Stimulated activated CD8-positive, alpha-beta memory T cell treated with anti-CD3 and anti-CD28 coated beads, Interleukin-4, amount 100 ng/mL, for 24 hours (primary cell): ENCODE measurements around the gene EDRF1.
"Not testable (repeated sequence)": the region's sequence is repeated elsewhere in the genome, so short reads cannot be mapped to it uniquely, and the experiment has no call there.

Experiments used
- DNase-seq: peaks from one replicate; pipeline ENCODE4 v3.0.0-alpha.2; 2020; ENCODE audit warnings: low read depth

Gene EDRF1

GRCh38 chr10:125707541-125708468, 11.7 kb upstream of the EDRF1 start:
- DNase-seq: no peak

GRCh38 chr10:125708971-125709503, 10.5 kb upstream of the EDRF1 start:
- no peak for DNase-seq

GRCh38 chr10:125709553-125710474, 9.7 kb upstream of the EDRF1 start:
- no peak for DNase-seq

- DNase-seq: no peak
Measured at GRCh38 chr10:125711110-125711750, 8.3 kb upstream of the EDRF1 start.

- not testable (repeated sequence) for DNase-seq
Measured at GRCh38 chr10:125714728-125715127, 4.8 kb upstream of the EDRF1 start.

- DNase-seq: no peak
Measured at GRCh38 chr10:125720002-125720382, 483 bp downstream of the EDRF1 start.

GRCh38 chr10:125721035-125721434, 1.5 kb downstream of the EDRF1 start:
- no peak for DNase-seq

- DNase-seq: no peak
Measured at GRCh38 chr10:125722811-125723210, 3.3 kb downstream of the EDRF1 start.

GRCh38 chr10:125726914-125727313, 7.4 kb downstream of the EDRF1 start:
- DNase-seq: no peak

- DNase-seq: no peak
Measured at GRCh38 chr10:125727436-125727835, 7.9 kb downstream of the EDRF1 start.

GRCh38 chr10:125734148-125734547, 14.6 kb downstream of the EDRF1 start:
- no peak for DNase-seq

GRCh38 chr10:125734823-125735222, 15.3 kb downstream of the EDRF1 start:
- DNase-seq: no peak

GRCh38 chr10:125738206-125738605, 18.7 kb downstream of the EDRF1 start:
- no peak for DNase-seq

- DNase-seq: no peak
Measured at GRCh38 chr10:125739994-125740679, 20.6 kb downstream of the EDRF1 start.

- DNase-seq: no peak
Measured at GRCh38 chr10:125742465-125742864, 23.0 kb downstream of the EDRF1 start.

GRCh38 chr10:125744909-125745308, 25.4 kb downstream of the EDRF1 start:
- DNase-seq: no peak

- DNase-seq: no peak
Measured at GRCh38 chr10:125747417-125747816, 27.9 kb downstream of the EDRF1 start.

GRCh38 chr10:125756196-125756595, 36.7 kb downstream of the EDRF1 start:
- no peak for DNase-seq

- no peak for DNase-seq
Measured at GRCh38 chr10:125756853-125757487, 37.5 kb downstream of the EDRF1 start.

- DNase-seq: no peak
Measured at GRCh38 chr10:125757742-125758141, 38.2 kb downstream of the EDRF1 start.

- DNase-seq: no peak
Measured at GRCh38 chr10:125761961-125762360, 42.5 kb downstream of the EDRF1 start.
